IgD-negative memory B cell (primary cell): ENCODE data around the gene SOX15. TPM values are rescaled to one million over a fixed set of nuclear protein-coding genes. Genes with fewer than 3 reads are reported as not detected.
"Not testable (repeated sequence)": the region's sequence is repeated elsewhere in the genome, so short reads cannot be mapped to it uniquely, and the experiment has no call there.

Experiments used
- H3K27ac Mint-ChIP-seq, 3 donors: one replicate each; pipeline ENCODE4 v1.8.0; 2020 to 2022; ENCODE audit warnings: mild to moderate bottlenecking in 3 of 3, mixed read lengths in 3 of 3, moderate library complexity in 1 of 3
- H3K27me3 Mint-ChIP-seq: one replicate; pipeline ENCODE4 v1.8.0; 2021; ENCODE audit warnings: mixed read lengths
- H3K36me3 Mint-ChIP-seq: one replicate; pipeline ENCODE4 v1.8.0; 2020; ENCODE audit warnings: mild to moderate bottlenecking, mixed read lengths
- H3K4me1 Mint-ChIP-seq, 3 donors: one replicate each; pipeline ENCODE4 v1.8.0; 2020 to 2022; ENCODE audit warnings: mixed read lengths in 3 of 3, mild to moderate bottlenecking in 1 of 3
- H3K4me3 Mint-ChIP-seq, 4 donors: one replicate each; pipeline ENCODE4 v1.8.0; 2020 to 2022; ENCODE audit warnings: mild to moderate bottlenecking in 4 of 4, mixed read lengths in 4 of 4, moderate library complexity in 3 of 4
- H3K9me3 Mint-ChIP-seq, 3 donors: one replicate each; pipeline ENCODE4 v1.8.0; 2020 to 2021; ENCODE audit warnings: mixed read lengths in 3 of 3, mild to moderate bottlenecking in 1 of 3
- polyA plus RNA-seq: library from polyadenylated mRNA; unstranded; fragments of 300-500 nt; fragmentation: Illumina TruSeq; gene quantifications from one replicate; pipeline ENCODE4 v1.2.3, GENCODE V29; 2021

The SOX15 gene
- not detected for polyA plus RNA-seq

DNA sequence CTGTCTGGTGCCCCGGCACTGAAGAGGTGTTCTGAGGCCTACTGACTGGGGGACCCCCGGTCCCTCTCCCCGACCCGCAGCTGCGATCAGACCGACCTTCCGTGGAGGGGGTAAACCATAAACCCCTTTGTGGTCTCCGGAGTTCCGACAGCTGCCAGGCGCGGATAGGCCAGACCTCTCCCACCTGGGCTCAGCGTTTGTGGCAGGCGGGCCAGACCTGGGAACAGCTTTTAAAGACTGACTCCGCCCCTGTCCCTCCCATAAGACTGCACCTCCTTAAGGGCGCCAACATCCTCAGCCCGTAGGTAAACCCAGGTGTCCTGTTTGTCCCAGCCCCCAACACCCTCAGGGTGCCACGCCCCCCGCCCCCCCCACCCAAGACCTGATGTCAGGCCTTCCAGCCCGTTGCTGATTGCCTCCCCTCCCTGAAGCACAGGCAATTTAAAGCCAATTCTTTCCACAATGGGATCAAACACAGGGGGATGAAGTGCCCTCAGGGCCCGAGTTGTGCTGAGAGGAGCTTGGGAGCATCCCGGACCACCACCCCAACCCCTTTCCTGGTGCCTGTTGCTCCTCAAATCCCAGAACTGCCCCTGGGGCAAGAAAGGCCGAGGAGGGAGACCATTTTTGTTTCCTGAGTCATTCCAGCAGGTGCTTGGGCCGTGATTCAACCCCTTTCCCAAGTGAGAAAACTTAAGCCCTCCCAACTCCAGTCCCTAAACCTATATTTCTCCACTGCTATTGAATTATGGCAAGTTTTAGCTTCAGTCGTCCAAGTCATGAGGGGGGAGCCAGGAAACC, at the start of gene SOX15:
Gene SOX15, minus strand, starts transcription at position 204 of the 801 bp plus-strand sequence. CDS start 418 bp downstream, outside the sequence.
- peak within 1 kb of the TSS in 1 of 4 donors; percentile 17 for H3K4me3 Mint-ChIP-seq
- peaks cover 0 to 7% (median 1%) of the 10 kb centered on the region in 3 donors for H3K4me1 Mint-ChIP-seq
- no peaks in the 10 kb centered on the region for H3K9me3 Mint-ChIP-seq
- H3K27ac Mint-ChIP-seq, result peak within 1 kb of the TSS in 1 of 3 donors; percentile 62
- H3K27me3 Mint-ChIP-seq, result no peaks in the 10 kb centered on the region
- peaks cover 2% of the 10 kb centered on the region for H3K36me3 Mint-ChIP-seq

DNA sequence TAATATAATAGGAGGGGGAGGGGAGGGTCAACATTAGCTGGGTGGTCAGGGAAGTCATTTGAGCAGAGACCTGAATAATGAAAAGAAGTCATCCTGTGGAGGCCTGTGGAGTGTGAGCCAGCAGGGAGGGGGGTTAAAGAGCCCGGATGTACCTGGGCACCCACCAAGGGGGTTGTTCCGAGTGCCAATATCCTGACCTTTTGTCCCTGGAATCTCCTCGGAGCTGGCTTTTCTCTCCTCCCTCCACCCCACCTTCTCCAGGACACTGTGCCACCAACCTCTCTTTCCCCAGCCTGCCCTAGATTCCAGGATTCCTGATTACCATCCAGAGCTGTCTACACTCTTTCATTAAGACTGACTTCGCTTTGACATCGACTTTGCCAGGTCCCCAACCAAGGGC, 46.3 kb upstream of the SOX15 start:
- no peak overlapping the region for H3K4me3 Mint-ChIP-seq
- no peaks in the 10 kb centered on the region for H3K9me3 Mint-ChIP-seq
- peaks cover 3% of the 10 kb centered on the region for H3K27me3 Mint-ChIP-seq
- no peaks in the 10 kb centered on the region for H3K36me3 Mint-ChIP-seq
- peaks cover 0 to 2% (median 1%) of the 10 kb centered on the region in 3 donors for H3K4me1 Mint-ChIP-seq
- H3K27ac Mint-ChIP-seq, result no peak overlapping the region

GRCh38 chr17:7634384-7634783, 44.5 kb upstream of the SOX15 start:
- peaks cover 3% of the 10 kb centered on the region for H3K27me3 Mint-ChIP-seq
- no peaks in the 10 kb centered on the region for H3K9me3 Mint-ChIP-seq
- H3K4me3 Mint-ChIP-seq, result no peak overlapping the region
- H3K36me3 Mint-ChIP-seq, result no peaks in the 10 kb centered on the region
- peaks cover 0 to 2% (median 0%) of the 10 kb centered on the region in 3 donors for H3K4me1 Mint-ChIP-seq
- no peak overlapping the region for H3K27ac Mint-ChIP-seq

GRCh38 chr17:7633093-7633492, 43.2 kb upstream of the SOX15 start:
- Mint-ChIP-seq H3K4me3 (no peak overlapping the region), H3K27ac (no peak overlapping the region), H3K36me3 (no peaks in the 10 kb centered on the region), H3K27me3 (peaks cover 3% of the 10 kb centered on the region), H3K4me1 (peaks cover 0 to 2% (median 2%) of the 10 kb centered on the region in 3 donors), H3K9me3 (no peaks in the 10 kb centered on the region)

- H3K4me3 Mint-ChIP-seq, result peak overlapping the region in 2 of 4 donors; percentile 17 to 51
- H3K27me3 Mint-ChIP-seq, result peaks cover 3% of the 10 kb centered on the region
- H3K36me3 Mint-ChIP-seq, result no peaks in the 10 kb centered on the region
- H3K9me3 Mint-ChIP-seq, result no peaks in the 10 kb centered on the region
- H3K27ac Mint-ChIP-seq, result no peak overlapping the region
- peaks cover 2 to 3% (median 3%) of the 10 kb centered on the region in 3 donors for H3K4me1 Mint-ChIP-seq
These were observed 42.6 kb upstream of the SOX15 start for GRCh38 chr17:7632492-7632894.

GRCh38 chr17:7631398-7632380, 41.8 kb upstream of the SOX15 start:
- Mint-ChIP-seq H3K27ac (no peak overlapping the region), H3K36me3 (no peaks in the 10 kb centered on the region), H3K27me3 (peaks cover 3% of the 10 kb centered on the region), H3K4me1 (peaks cover 3 to 6% (median 5%) of the 10 kb centered on the region in 3 donors), H3K4me3 (peak overlapping the region in 2 of 4 donors; percentile 17 to 51), H3K9me3 (no peaks in the 10 kb centered on the region)

DNA sequence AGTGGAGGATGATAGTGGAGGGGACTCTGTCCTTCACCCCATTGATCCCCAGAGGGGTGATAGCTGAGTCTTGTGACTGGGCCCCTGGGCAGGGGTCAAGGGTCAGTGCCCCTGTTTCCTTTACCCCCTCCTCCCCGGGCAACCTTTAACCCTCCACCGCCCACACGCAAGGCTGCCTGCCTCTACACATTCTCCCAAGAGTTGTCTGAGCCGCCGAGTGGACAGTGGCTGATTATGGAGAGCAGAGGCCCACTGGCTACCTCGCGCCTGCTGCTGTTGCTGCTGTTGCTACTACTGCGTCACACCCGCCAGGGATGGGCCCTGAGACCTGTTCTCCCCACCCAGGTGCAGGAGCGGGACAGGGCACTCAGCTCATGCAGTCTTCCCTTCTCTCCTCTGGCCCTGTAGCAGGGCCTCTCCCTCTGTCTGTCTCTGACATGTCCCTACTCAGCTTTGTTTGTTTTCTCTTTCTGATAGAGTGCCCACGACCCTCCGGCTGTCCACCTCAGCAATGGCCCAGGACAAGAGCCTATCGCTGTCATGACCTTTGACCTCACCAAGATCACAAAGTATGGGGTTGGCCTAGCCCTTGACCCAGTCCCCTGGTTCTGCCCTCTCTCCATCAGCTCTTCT, 40.2 kb upstream of the SOX15 start, which contains the start of gene SHBG:
Gene SHBG, plus strand, starts transcription at position 197 of the 633 bp plus-strand sequence. Its CDS starts 38 bp downstream, at position 235.
- no peaks in the 10 kb centered on the region for H3K9me3 Mint-ChIP-seq
- no peaks in the 10 kb centered on the region for H3K36me3 Mint-ChIP-seq
- peak within 1 kb of the TSS in 1 of 3 donors; percentile 3 for H3K27ac Mint-ChIP-seq
- H3K27me3 Mint-ChIP-seq, result no peaks in the 10 kb centered on the region
- peak within 1 kb of the TSS in 2 of 4 donors; percentile 29 to 34 for H3K4me3 Mint-ChIP-seq
- peaks cover 3 to 12% (median 5%) of the 10 kb centered on the region in 3 donors for H3K4me1 Mint-ChIP-seq

DNA sequence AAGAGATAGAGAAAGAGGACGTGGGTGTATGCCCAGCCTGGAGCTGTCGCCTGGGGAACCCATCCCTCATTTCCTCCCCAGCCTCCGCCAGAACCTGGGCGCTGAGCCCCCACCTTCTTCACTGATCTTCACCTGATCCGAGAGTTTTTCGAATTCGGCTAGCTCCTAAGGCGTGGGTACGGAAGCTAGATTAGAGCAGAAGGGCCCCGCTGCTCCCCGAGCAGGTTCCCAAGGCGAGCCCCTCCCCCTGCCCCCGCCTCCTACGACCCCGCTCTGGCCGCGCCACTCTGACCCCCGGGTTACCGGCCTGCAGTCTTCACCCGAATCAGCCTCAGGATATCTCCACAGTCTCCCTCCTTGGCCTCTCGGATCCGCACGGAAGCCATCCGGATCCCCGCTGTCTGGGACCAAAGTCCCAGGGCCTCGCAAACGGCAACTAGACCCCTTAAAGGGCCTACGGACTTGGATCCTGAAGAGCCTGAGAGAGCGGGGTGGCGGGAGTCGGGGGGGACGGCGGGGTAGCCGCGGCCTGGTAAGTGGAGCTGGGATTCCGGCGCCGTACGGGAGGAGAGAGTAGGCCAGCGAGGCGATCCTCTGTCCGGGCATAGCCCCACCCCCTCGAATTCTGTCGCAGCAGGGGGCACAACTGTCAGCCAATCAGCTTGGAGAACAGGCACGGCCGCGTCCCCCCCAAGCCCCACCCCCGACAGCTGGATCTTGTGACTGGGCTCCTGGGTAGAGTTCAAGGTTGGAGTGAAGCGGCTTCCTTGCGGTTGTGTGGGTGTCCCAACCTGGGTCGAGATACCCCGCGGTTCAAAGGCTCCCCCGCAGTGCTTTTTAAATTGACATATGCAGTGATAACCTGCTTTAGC, 37.6 kb upstream of the SOX15 start, which contains the start of gene SAT2:
Gene SAT2, minus strand, starts transcription at position 572 of the 872 bp plus-strand sequence. Its CDS starts 186 bp downstream, at position 386.
- Mint-ChIP-seq H3K36me3 (no peaks in the 10 kb centered on the region), H3K4me1 (peaks cover 3 to 12% (median 5%) of the 10 kb centered on the region in 3 donors), H3K27ac (peak within 1 kb of the TSS; percentile 84 to 99 (median 89)), H3K9me3 (no peaks in the 10 kb centered on the region), H3K27me3 (no peaks in the 10 kb centered on the region), H3K4me3 (peak within 1 kb of the TSS; percentile 91 to 96 (median 94))

- no peaks in the 10 kb centered on the region for H3K27me3 Mint-ChIP-seq
- H3K9me3 Mint-ChIP-seq, result no peaks in the 10 kb centered on the region
- H3K4me3 Mint-ChIP-seq, result peak overlapping the region; percentile 91 to 96 (median 94)
- peaks cover 3 to 10% (median 5%) of the 10 kb centered on the region in 3 donors for H3K4me1 Mint-ChIP-seq
- peak overlapping the region in 2 of 3 donors; percentile 78 to 89 for H3K27ac Mint-ChIP-seq
- no peaks in the 10 kb centered on the region for H3K36me3 Mint-ChIP-seq
These were observed 37.0 kb upstream of the SOX15 start for GRCh38 chr17:7626956-7627249.

GRCh38 chr17:7626307-7626706, 36.4 kb upstream of the SOX15 start:
- H3K27ac Mint-ChIP-seq, result peak overlapping the region in 1 of 3 donors; percentile 46
- H3K4me1 Mint-ChIP-seq, result peaks cover 3 to 10% (median 5%) of the 10 kb centered on the region in 3 donors
- no peaks in the 10 kb centered on the region for H3K36me3 Mint-ChIP-seq
- no peaks in the 10 kb centered on the region for H3K9me3 Mint-ChIP-seq
- no peaks in the 10 kb centered on the region for H3K27me3 Mint-ChIP-seq
- H3K4me3 Mint-ChIP-seq, result peak overlapping the region; percentile 91 to 96 (median 94)

- Mint-ChIP-seq H3K4me1 (peaks cover 3 to 10% (median 5%) of the 10 kb centered on the region in 3 donors), H3K4me3 (peak overlapping the region in 3 of 4 donors; percentile 21 to 95 (median 86)), H3K27ac (peak overlapping the region in 1 of 3 donors; percentile 46)
- H3K9me3 Mint-ChIP-seq, H3K27me3 Mint-ChIP-seq, H3K36me3 Mint-ChIP-seq: not testable (repeated sequence)
These were observed 35.9 kb upstream of the SOX15 start for GRCh38 chr17:7625749-7626148.

GRCh38 chr17:7623661-7624060, 33.8 kb upstream of the SOX15 start:
- no peaks in the 10 kb centered on the region for H3K27me3 Mint-ChIP-seq
- peak overlapping the region in 2 of 3 donors; percentile 46 to 83 for H3K27ac Mint-ChIP-seq
- no peak overlapping the region for H3K4me3 Mint-ChIP-seq

DNA sequence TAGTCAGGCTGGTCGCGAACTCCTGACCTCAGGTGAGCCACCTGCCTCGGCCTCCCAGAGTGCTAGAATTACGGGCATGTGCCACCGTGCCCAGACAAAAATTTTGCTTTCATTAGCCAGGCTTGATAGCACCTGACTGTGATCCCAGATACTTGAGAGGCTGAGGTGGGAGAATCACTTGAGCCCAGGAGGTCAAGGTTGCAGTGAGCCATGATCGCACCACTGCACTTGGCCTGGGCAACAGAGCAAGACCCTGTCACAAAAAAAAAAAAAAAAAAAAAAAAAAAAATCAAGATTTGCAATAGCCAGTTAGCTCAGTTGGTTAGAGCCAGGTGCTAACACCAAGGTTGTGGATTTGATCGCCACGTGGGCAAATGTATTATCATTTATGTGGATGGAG, 30.9 kb upstream of the SOX15 start:
- Mint-ChIP-seq H3K4me3 (no peak overlapping the region), H3K36me3 (no peaks in the 10 kb centered on the region), H3K9me3 (no peaks in the 10 kb centered on the region), H3K27ac (no peak overlapping the region), H3K4me1 (no peaks in the 10 kb centered on the region), H3K27me3 (no peaks in the 10 kb centered on the region)

More at GRCh38 chr17:7623661-7624060, 33.8 kb upstream of the SOX15 start:
- no peaks in the 10 kb centered on the region for H3K9me3 Mint-ChIP-seq
- no peaks in the 10 kb centered on the region for H3K36me3 Mint-ChIP-seq
- H3K4me1 Mint-ChIP-seq, result peaks cover 3 to 10% (median 5%) of the 10 kb centered on the region in 3 donors
